ENCODE measurements around the gene PLA2G2D.

DNA sequence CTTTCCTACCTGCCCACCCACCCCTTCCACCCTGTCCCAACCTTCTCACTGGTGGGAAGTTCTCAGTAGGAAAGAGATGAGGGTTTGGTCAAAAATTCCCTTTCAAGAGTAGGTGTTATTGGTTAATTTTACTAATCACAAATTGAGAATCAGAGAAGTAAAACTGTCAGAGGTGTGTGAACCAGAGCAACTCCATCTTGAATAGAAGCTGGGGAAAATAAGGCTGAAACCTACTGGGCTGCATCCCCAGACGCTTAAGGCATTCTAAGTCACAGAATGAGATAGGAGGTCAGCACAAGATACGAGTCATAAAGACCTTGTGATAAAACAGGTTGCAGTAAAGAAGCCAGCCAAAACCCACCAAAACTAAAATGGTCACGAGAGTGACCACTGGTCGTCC, 11.5 kb downstream of the PLA2G2D start:
- TF ChIP-seq CTCF (conservative IDR thresholded peaks at IDR 0.05; ENCODE audit: low read depth, low read length) (no peak), EZH2 (IDR thresholded peaks at IDR 0.05; ENCODE audit: borderline replicate concordance, low read depth, low read length, poor library complexity, severe bottlenecking) (no peak)
